Epithelial cell of umbilical artery (primary cell): ENCODE measurements around the gene OPTC. TPM values are rescaled to one million over a fixed set of nuclear protein-coding genes. Genes with fewer than 3 reads are reported as not detected.

Experiments
- total RNA-seq: library from RNA; depleted of rRNA; stranded (reverse); fragments of >200 nt; gene quantifications from 2 replicates; pipeline ENCODE4 v1.2.3, GENCODE V29; 2014

The OPTC gene
- total RNA-seq, result not detected in 2 replicates

GRCh38 chr1:203493901-203494300 is at the start of gene OPTC:
Gene OPTC, plus strand, starts transcription at chr1:203494153. Its CDS starts 1,853 bp downstream, at chr1:203496006.

GRCh38 chr1:203475012-203475981 is 18.7 kb upstream of the OPTC start, which contains the start of gene PRELP:
Gene PRELP, plus strand, starts transcription at chr1:203475806. Its CDS starts 7,379 bp downstream, at chr1:203483185.

Other genes starting within 250 kb of the OPTC start
- gene BTG2, start 188.6 kb upstream of the OPTC start, total RNA-seq, result 17.9 and 32.2 TPM in 2 replicates
- 0.32 and 0.76 TPM in 2 replicates for gene FMOD, start 143.0 kb upstream of the OPTC start, total RNA-seq
- under 0.01 and 0.15 TPM in 2 replicates for gene PRELP, start 18.3 kb upstream of the OPTC start, total RNA-seq
- 47.4 and 50.0 TPM in 2 replicates for gene ATP2B4, start 132.7 kb downstream of the OPTC start, total RNA-seq